HEK293 (cell line): ENCODE data around the gene SULT1C2.

ENCODE experiments used
- CTCF ChIA-PET: fragments of 350-600 bp; formaldehyde crosslinking; extraction: SDS; loops from one replicate; lab custom pipeline; 2021; ENCODE audit warnings: antibody characterized with exemption; lab: Yijun Ruan, JAX
- POLR2A ChIA-PET: fragments of 300-600 bp; formaldehyde crosslinking; extraction: SDS; loops from one replicate; lab custom pipeline; 2020; ENCODE audit warnings: antibody characterized with exemption, inconsistent platforms; lab: Yijun Ruan, JAX
- H3K27ac ChIP-seq: fragments of 200-500 bp; sonication (Bioruptor generic); 2 replicates; pipeline ENCODE4 v1.5.1; 2014; ENCODE audit warnings: low read depth, low read length, control low read depth, inconsistent platforms; ENCODE audit errors: extremely low read depth
- H3K36me3 ChIP-seq, 2 experiments: fragments of 200-500 bp in 1 of 2; sonication (Bioruptor generic) in 1 of 2; 1 replicate in 1 of 2; 2 replicates in 1 of 2; pipeline ENCODE4 v1.5.1; 2014 to 2017; ENCODE audit warnings: inconsistent platforms in 2 of 2, low read length in 2 of 2; ENCODE audit not compliant: control insufficient read depth in 2 of 2, insufficient read depth in 1 of 2
- H3K4me1 ChIP-seq: fragments of 200-500 bp; sonication (Bioruptor generic); 2 replicates; pipeline ENCODE4 v1.5.1; 2014; ENCODE audit warnings: mild to moderate bottlenecking, low read length, inconsistent platforms; ENCODE audit not compliant: control insufficient read depth, insufficient read depth
- H3K4me3 ChIP-seq: 2 replicates; pipeline ENCODE4 v1.5.1; 2011; ENCODE audit warnings: low read depth, mild to moderate bottlenecking, control low read depth, low read length, moderate library complexity
- H3K9me3 ChIP-seq: fragments of 200-500 bp; sonication (Bioruptor generic); 2 replicates; pipeline ENCODE4 v1.5.1; 2014; ENCODE audit warnings: low read depth, low read length, inconsistent platforms; ENCODE audit not compliant: control insufficient read depth, insufficient read depth
- BCL11A ChIP-seq: fragments of 450-650 bp; formaldehyde crosslinking; IDR thresholded peaks from 2 replicates; pipeline ENCODE4 v1.5.1; 2016; ENCODE audit warnings: low read depth, missing biosample characterization, missing genetic modification characterization
- BCL11B ChIP-seq: fragments of 450-650 bp; formaldehyde crosslinking; IDR thresholded peaks from 2 replicates; pipeline ENCODE4 v1.5.1; 2016; ENCODE audit warnings: low read depth, missing biosample characterization, missing genetic modification characterization
- GLI2 ChIP-seq: fragments of 450-650 bp; formaldehyde crosslinking; IDR thresholded peaks from 2 replicates; pipeline ENCODE4; 2017; ENCODE audit warnings: missing biosample characterization, missing genetic modification characterization, low read depth, borderline replicate concordance
- GLIS1 ChIP-seq: fragments of 450-650 bp; formaldehyde crosslinking; IDR thresholded peaks from 2 replicates; pipeline ENCODE4 v1.5.1; 2016; ENCODE audit warnings: missing biosample characterization, missing genetic modification characterization
- MYNN ChIP-seq: fragments of 450-650 bp; formaldehyde crosslinking; IDR thresholded peaks from 2 replicates; pipeline ENCODE4 v1.5.1; 2016; ENCODE audit warnings: missing biosample characterization, missing genetic modification characterization, borderline replicate concordance
- OSR2 ChIP-seq: fragments of 450-650 bp; formaldehyde crosslinking; IDR thresholded peaks from 2 replicates; pipeline ENCODE4 v1.5.1; 2016; ENCODE audit warnings: missing biosample characterization, missing genetic modification characterization
- PRDM1 ChIP-seq: fragments of 450-650 bp; formaldehyde crosslinking; IDR thresholded peaks from 2 replicates; pipeline ENCODE4; 2016; ENCODE audit warnings: missing biosample characterization, missing genetic modification characterization
- REPIN1 ChIP-seq: fragments of 450-650 bp; formaldehyde crosslinking; IDR thresholded peaks from 2 replicates; pipeline ENCODE4 v1.5.1; 2017; ENCODE audit warnings: missing biosample characterization, missing genetic modification characterization, low read depth
- SCRT1 ChIP-seq: fragments of 450-650 bp; formaldehyde crosslinking; IDR thresholded peaks from 2 replicates; pipeline ENCODE4 v1.5.1; 2016; ENCODE audit warnings: missing biosample characterization, missing genetic modification characterization, borderline replicate concordance
- SP3 ChIP-seq: fragments of 450-650 bp; formaldehyde crosslinking; IDR thresholded peaks from 2 replicates; pipeline ENCODE4 v1.5.1; 2016; ENCODE audit warnings: missing biosample characterization, missing genetic modification characterization
- TCF7L2 ChIP-seq: IDR thresholded peaks from 2 replicates; pipeline ENCODE4 v1.6.1; 2011; ENCODE audit warnings: low read depth, mild to moderate bottlenecking, inconsistent platforms, low read length, moderate library complexity, borderline replicate concordance
- ZNF133 ChIP-seq: fragments of 450-650 bp; formaldehyde crosslinking; IDR thresholded peaks from 2 replicates; pipeline ENCODE4 v1.5.1; 2016; ENCODE audit warnings: missing biosample characterization, missing genetic modification characterization
- ZNF239 ChIP-seq: fragments of 450-650 bp; formaldehyde crosslinking; IDR thresholded peaks from 2 replicates; pipeline ENCODE4 v1.5.1; 2016; ENCODE audit warnings: missing biosample characterization, missing genetic modification characterization
- ZNF311 ChIP-seq: fragments of 450-650 bp; formaldehyde crosslinking; IDR thresholded peaks from 2 replicates; pipeline ENCODE4 v1.5.1; 2017; ENCODE audit warnings: missing biosample characterization, missing genetic modification characterization, borderline replicate concordance
- ZNF341 ChIP-seq: fragments of 450-650 bp; formaldehyde crosslinking; IDR thresholded peaks from 2 replicates; pipeline ENCODE4; 2016; ENCODE audit warnings: low read depth, missing biosample characterization, missing genetic modification characterization
- ZNF366 ChIP-seq: fragments of 450-650 bp; formaldehyde crosslinking; conservative IDR thresholded peaks from 2 replicates; pipeline ENCODE4 v1.5.1; 2016; ENCODE audit warnings: missing biosample characterization, missing genetic modification characterization
- ZNF391 ChIP-seq: fragments of 450-650 bp; formaldehyde crosslinking; IDR thresholded peaks from 2 replicates; pipeline ENCODE4 v1.5.1; 2016; ENCODE audit warnings: low read depth, missing biosample characterization, missing genetic modification characterization, borderline replicate concordance
- ZNF394 ChIP-seq: fragments of 450-650 bp; formaldehyde crosslinking; IDR thresholded peaks from 2 replicates; pipeline ENCODE4 v1.5.1; 2016; ENCODE audit warnings: missing biosample characterization, missing genetic modification characterization, mild to moderate bottlenecking, moderate library complexity, borderline replicate concordance
- ZNF473 ChIP-seq: fragments of 450-650 bp; formaldehyde crosslinking; IDR thresholded peaks from 2 replicates; pipeline ENCODE4 v1.5.1; 2017; ENCODE audit warnings: missing biosample characterization, missing genetic modification characterization
- ZNF48 ChIP-seq: fragments of 450-650 bp; formaldehyde crosslinking; IDR thresholded peaks from 2 replicates; pipeline ENCODE4 v1.5.1; 2016; ENCODE audit warnings: missing biosample characterization, missing genetic modification characterization
- ZNF530 ChIP-seq: fragments of 450-650 bp; formaldehyde crosslinking; IDR thresholded peaks from 2 replicates; pipeline ENCODE4 v1.5.1; 2016; ENCODE audit warnings: low read depth, missing biosample characterization, missing genetic modification characterization
- ZNF610 ChIP-seq: fragments of 450-650 bp; formaldehyde crosslinking; IDR thresholded peaks from 2 replicates; pipeline ENCODE4 v1.5.1; 2016; ENCODE audit warnings: missing biosample characterization, missing genetic modification characterization, borderline replicate concordance
- ZNF621 ChIP-seq: fragments of 450-650 bp; formaldehyde crosslinking; IDR thresholded peaks from 2 replicates; pipeline ENCODE4 v1.5.1; 2017; ENCODE audit warnings: missing biosample characterization, missing genetic modification characterization
- ZNF701 ChIP-seq: fragments of 450-650 bp; formaldehyde crosslinking; IDR thresholded peaks from 2 replicates; pipeline ENCODE4 v1.5.1; 2016; ENCODE audit warnings: missing biosample characterization, missing genetic modification characterization
- ZNF707 ChIP-seq: fragments of 450-650 bp; formaldehyde crosslinking; IDR thresholded peaks from 2 replicates; pipeline ENCODE4 v1.5.1; 2016; ENCODE audit warnings: missing biosample characterization, missing genetic modification characterization
- ZNF843 ChIP-seq: fragments of 450-650 bp; formaldehyde crosslinking; IDR thresholded peaks from 2 replicates; pipeline ENCODE4 v1.5.1; 2016; ENCODE audit warnings: missing biosample characterization, missing genetic modification characterization
- ZXDB ChIP-seq: fragments of 450-650 bp; formaldehyde crosslinking; IDR thresholded peaks from 2 replicates; pipeline ENCODE4 v1.5.1; 2016; ENCODE audit warnings: missing biosample characterization, missing genetic modification characterization
- TF ChIP-seq, protein P1 (sequence below): fragments of 450-650 bp; formaldehyde crosslinking; IDR thresholded peaks from 2 replicates; pipeline ENCODE4 v1.5.1; 2016; ENCODE audit warnings: missing biosample characterization, missing genetic modification characterization
- TF ChIP-seq, protein P2 (sequence below): sonication (generic); formaldehyde crosslinking; IDR thresholded peaks from 2 replicates; pipeline ENCODE4 v1.8.1; 2022; ENCODE audit warnings: mild to moderate bottlenecking, moderate library complexity, missing genetic modification reagents
- TF ChIP-seq, protein P3 (sequence below): fragments of 450-650 bp; formaldehyde crosslinking; IDR thresholded peaks from 2 replicates; pipeline ENCODE4 v1.5.1; 2016; ENCODE audit warnings: missing biosample characterization, missing genetic modification characterization

SULT1C2 gene

DNA sequence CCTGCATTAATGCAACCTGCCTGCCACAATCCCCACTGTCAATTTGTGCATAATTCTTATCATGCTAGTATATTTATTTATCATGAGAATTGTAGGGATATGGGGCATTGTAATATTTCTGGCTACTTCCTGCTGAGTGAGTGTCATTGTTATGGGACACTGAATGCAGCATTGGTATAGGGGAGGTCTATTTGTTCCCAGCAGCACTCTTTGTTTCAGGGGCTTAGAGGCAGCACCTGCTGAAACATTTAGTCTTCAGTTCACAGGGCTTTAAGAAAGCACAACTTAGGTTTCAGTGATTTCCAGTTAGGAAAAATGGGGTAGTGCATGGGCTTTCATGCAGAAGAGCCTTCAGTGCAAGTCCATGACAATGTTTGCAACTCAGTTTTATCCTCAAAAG is 25.3 kb upstream of the SULT1C2 start:
- POLR2A ChIA-PET, result no interaction called here
- no peaks in the 10 kb centered on the region for H3K9me3 ChIP-seq

DNA sequence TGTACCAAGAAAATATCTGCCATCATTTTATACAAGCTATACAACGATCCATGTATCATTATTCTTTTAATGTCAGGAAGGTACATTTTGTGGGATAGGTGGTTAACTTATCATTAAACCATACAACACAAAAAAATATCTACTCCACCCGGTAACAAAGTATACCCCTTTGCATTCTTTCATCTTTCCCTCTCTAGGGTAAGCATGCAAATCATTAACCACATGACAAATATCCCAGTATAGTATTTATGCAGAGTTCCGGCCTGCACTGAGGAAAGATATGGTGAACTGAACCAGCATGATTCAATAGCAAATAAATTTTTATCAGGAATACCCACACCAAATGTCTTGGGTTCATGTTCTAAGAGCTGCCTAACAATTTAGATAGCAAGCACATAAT is 22.5 kb upstream of the SULT1C2 start:
- Histone ChIP-seq H3K9me3 (no peaks in the 10 kb centered on the region), H3K27ac (no peak overlapping the region), H3K4me3 (no peak overlapping the region), H3K4me1 (no peaks in the 10 kb centered on the region), H3K36me3 (no peaks in the 10 kb centered on the region)
- no peak for TF ChIP-seq ZNF311
- TF ChIP-seq, protein P1, sequence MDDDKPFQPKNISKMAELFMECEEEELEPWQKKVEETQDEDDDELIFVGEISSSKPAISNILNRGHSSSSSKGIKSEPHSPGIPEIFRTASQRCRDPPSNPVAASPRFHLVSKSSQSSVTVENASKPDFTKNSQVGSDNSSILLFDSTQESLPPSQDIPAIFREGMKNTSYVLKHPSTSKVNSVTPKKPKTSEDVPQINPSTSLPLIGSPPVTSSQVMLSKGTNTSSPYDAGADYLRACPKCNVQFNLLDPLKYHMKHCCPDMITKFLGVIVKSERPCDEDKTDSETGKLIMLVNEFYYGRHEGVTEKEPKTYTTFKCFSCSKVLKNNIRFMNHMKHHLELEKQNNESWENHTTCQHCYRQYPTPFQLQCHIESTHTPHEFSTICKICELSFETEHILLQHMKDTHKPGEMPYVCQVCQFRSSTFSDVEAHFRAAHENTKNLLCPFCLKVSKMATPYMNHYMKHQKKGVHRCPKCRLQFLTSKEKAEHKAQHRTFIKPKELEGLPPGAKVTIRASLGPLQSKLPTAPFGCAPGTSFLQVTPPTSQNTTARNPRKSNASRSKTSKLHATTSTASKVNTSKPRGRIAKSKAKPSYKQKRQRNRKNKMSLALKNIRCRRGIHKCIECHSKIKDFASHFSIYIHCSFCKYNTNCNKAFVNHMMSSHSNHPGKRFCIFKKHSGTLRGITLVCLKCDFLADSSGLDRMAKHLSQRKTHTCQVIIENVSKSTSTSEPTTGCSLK (tag by site-specific recombination), result no peak
- TF ChIP-seq ZNF843 (tag by site-specific recombination), result no peak
- TF ChIP-seq SCRT1, result no peak
- TF ChIP-seq, protein P2, sequence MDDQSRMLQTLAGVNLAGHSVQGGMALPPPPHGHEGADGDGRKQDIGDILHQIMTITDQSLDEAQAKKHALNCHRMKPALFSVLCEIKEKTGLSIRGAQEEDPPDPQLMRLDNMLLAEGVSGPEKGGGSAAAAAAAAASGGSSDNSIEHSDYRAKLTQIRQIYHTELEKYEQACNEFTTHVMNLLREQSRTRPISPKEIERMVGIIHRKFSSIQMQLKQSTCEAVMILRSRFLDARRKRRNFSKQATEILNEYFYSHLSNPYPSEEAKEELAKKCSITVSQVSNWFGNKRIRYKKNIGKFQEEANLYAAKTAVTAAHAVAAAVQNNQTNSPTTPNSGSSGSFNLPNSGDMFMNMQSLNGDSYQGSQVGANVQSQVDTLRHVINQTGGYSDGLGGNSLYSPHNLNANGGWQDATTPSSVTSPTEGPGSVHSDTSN, result no peak
- TF ChIP-seq GLIS1 (tag by site-specific recombination), result no peak
- TF ChIP-seq MYNN, result no peak
- no peak for TF ChIP-seq ZNF530 (tag by site-specific recombination)
- TF ChIP-seq BCL11B, result no peak
- TF ChIP-seq BCL11A (tag by site-specific recombination), result no peak
- TF ChIP-seq ZNF701 (tag by site-specific recombination), result no peak
- TF ChIP-seq ZNF610 (tag by site-specific recombination), result no peak
- CTCF ChIA-PET, result no interaction called here
- POLR2A ChIA-PET, result no interaction called here

More for the DNA sequence above, 25.3 kb upstream of the SULT1C2 start:
- H3K27ac ChIP-seq, result no peak overlapping the region
- TF ChIP-seq ZNF366 (tag by site-specific recombination), result no peak
- TF ChIP-seq GLI2 (tag by site-specific recombination), result no peak
- no peak for TF ChIP-seq ZNF239
- no peak for TF ChIP-seq OSR2
- no peak for TF ChIP-seq ZNF48
- no peak for TF ChIP-seq ZNF391 (tag by site-specific recombination)
- TF ChIP-seq ZNF621 (tag by site-specific recombination), result no peak
- TF ChIP-seq ZNF341, result no peak
- TF ChIP-seq ZNF133 (tag by site-specific recombination), result no peak
- TF ChIP-seq, all 188 proteins: peak for 0
- Histone ChIP-seq H3K4me3 (no peak overlapping the region), H3K36me3 (no peaks in the 10 kb centered on the region), H3K4me1 (no peaks in the 10 kb centered on the region)
- CTCF ChIA-PET, result no interaction called here

DNA sequence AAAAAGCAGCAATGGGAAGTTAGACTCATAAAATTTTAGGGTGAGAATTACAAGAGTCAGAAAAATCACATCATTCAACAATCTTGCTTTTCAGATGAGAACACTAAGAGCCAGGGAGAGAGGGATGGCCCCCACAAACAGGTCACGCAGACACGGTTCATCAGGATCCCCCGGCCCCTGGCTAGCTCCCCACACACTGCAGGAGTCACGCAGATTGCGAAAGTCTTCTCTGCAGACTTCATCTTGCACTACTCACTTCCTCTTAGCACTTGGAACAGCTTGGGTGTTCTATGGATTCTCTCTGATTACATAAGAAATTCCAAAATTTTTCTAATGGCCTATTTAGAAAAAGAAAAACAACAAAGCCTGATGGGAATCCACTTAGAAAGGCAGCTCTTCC is 21.6 kb upstream of the SULT1C2 start:
- Histone ChIP-seq H3K36me3 (no peaks in the 10 kb centered on the region), H3K4me1 (no peaks in the 10 kb centered on the region), H3K27ac (no peak overlapping the region), H3K9me3 (no peaks in the 10 kb centered on the region), H3K4me3 (no peak overlapping the region)
- ChIA-PET CTCF (no interaction called here), POLR2A (no interaction called here)
- TF ChIP-seq ZNF707 (tag by site-specific recombination) (no peak), SP3 (tag by site-specific recombination) (no peak), REPIN1 (tag by site-specific recombination) (no peak), ZNF530 (tag by site-specific recombination) (no peak), PRDM1 (tag by site-specific recombination) (no peak), ZNF394 (tag by site-specific recombination) (no peak), ZNF610 (tag by site-specific recombination) (no peak), TCF7L2 (no peak), ZXDB (tag by site-specific recombination) (no peak), ZNF473 (tag by site-specific recombination) (no peak)
- TF ChIP-seq, protein P3, sequence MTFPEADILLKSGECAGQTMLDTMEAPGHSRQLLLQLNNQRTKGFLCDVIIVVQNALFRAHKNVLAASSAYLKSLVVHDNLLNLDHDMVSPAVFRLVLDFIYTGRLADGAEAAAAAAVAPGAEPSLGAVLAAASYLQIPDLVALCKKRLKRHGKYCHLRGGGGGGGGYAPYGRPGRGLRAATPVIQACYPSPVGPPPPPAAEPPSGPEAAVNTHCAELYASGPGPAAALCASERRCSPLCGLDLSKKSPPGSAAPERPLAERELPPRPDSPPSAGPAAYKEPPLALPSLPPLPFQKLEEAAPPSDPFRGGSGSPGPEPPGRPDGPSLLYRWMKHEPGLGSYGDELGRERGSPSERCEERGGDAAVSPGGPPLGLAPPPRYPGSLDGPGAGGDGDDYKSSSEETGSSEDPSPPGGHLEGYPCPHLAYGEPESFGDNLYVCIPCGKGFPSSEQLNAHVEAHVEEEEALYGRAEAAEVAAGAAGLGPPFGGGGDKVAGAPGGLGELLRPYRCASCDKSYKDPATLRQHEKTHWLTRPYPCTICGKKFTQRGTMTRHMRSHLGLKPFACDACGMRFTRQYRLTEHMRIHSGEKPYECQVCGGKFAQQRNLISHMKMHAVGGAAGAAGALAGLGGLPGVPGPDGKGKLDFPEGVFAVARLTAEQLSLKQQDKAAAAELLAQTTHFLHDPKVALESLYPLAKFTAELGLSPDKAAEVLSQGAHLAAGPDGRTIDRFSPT (tag by site-specific recombination), result no peak
